GM12878 (cell line): Measurements from ENCODE around the gene MYO1E. TPM values are rescaled to one million over a fixed set of nuclear protein-coding genes. Genes with fewer than 3 reads are reported as not detected.

Experiments used
- ATAC-seq: fragments of 200-7000 bp; cut with Tn5 transposase; 3 replicates; pipeline ENCODE4 v1.9.1; 2020; ENCODE audit warnings: mild to moderate bottlenecking, moderate library complexity
- BruUV-seq: library from RNA; stranded (reverse); fragments of 400-500 nt; replicated peaks from 2 replicates; lab custom pipeline; 2021; lab: Mats Ljungman, UMichigan
- CTCF ChIA-PET: fragments of 300-600 bp; sonication (Branson Sonifier 250); formaldehyde crosslinking; extraction: SDS; loops from one replicate; lab custom pipeline; 2021; ENCODE audit warnings: inconsistent platforms; lab: Yijun Ruan, JAX
- POLR2A ChIA-PET: fragments of 350-600 bp; formaldehyde crosslinking; extraction: SDS; loops from one replicate; lab custom pipeline; 2021; ENCODE audit warnings: inconsistent platforms; lab: Charles Lee
- RAD21 ChIA-PET: fragments of 300-600 bp; sonication (Branson Sonifier 250); formaldehyde crosslinking; loops from one replicate; lab custom pipeline; 2023; ENCODE audit warnings: antibody characterized with exemption; ENCODE audit not compliant: unreplicated experiment; lab: Charles Lee
- SMC1A ChIA-PET: fragments of 300-600 bp; sonication (Branson Sonifier 250); formaldehyde crosslinking; loops from one replicate; lab custom pipeline; 2023; ENCODE audit not compliant: unreplicated experiment, uncharacterized antibody; lab: Charles Lee
- DNase-seq: peaks from one replicate; pipeline ENCODE4 v3.0.0-alpha.2; 2011; ENCODE audit warnings: low read depth, low spot score
- FAIRE-seq: peaks from 3 replicates; lab custom pipeline; 2011; peaks lifted over from hg19 to GRCh38; lab: Jason Lieb, UNC
- H2AFZ ChIP-seq: 2 replicates; pipeline ENCODE4 v1.6.0; 2011; ENCODE audit warnings: low read depth, low read length, control low read depth; ENCODE audit not compliant: control insufficient read depth
- H3K27ac ChIP-seq: 2 replicates; pipeline ENCODE4 v1.5.1; 2011; ENCODE audit warnings: control low read depth; ENCODE audit not compliant: control insufficient read depth, insufficient read depth
- H3K27me3 ChIP-seq, 2 experiments: replicated peaks in 1 of 2; 2 replicates each; pipeline versions ENCODE4 v1.6.0 to v1.6.1; 2011; ENCODE audit warnings: low read length in 1 of 2; ENCODE audit not compliant: control insufficient read depth in 2 of 2, insufficient read depth in 2 of 2
- H3K36me3 ChIP-seq, 2 experiments: 2 replicates each; pipeline ENCODE4 v1.5.1; 2011; ENCODE audit warnings: low read length in 1 of 2; ENCODE audit not compliant: control insufficient read depth in 2 of 2, insufficient read depth in 2 of 2
- H3K4me1 ChIP-seq: 2 replicates; pipeline ENCODE4 v1.6.1; 2011; ENCODE audit warnings: mild to moderate bottlenecking, low read length, moderate library complexity, mixed read lengths; ENCODE audit not compliant: control insufficient read depth, insufficient read depth
- H3K4me2 ChIP-seq: 2 replicates; pipeline ENCODE4 v1.6.0; 2011; ENCODE audit warnings: control low read depth; ENCODE audit not compliant: control insufficient read depth, insufficient read depth
- H3K4me3 ChIP-seq: fragments of 200-600 bp; sonication (generic); 2 replicates; pipeline ENCODE4 v1.5.1; 2016
- H3K79me2 ChIP-seq: 2 replicates; pipeline ENCODE4 v1.6.0; 2011; ENCODE audit warnings: low read length; ENCODE audit not compliant: control insufficient read depth, insufficient read depth
- H3K9ac ChIP-seq: 2 replicates; pipeline ENCODE4 v1.8.0; 2011; ENCODE audit warnings: low read length, control low read depth, mixed read lengths; ENCODE audit not compliant: control insufficient read depth, insufficient read depth
- H3K9me3 ChIP-seq: replicated peaks from 3 replicates; pipeline ENCODE4 v1.5.1; 2011; ENCODE audit warnings: mild to moderate bottlenecking, low read length; ENCODE audit not compliant: control insufficient read depth, insufficient read depth
- H4K20me1 ChIP-seq: 2 replicates; pipeline ENCODE4 v1.6.0; 2011; ENCODE audit not compliant: control insufficient read depth, insufficient read depth
- WGBS: methylation state at CpG from one replicate; pipeline ENCODE4 v1.1.6; 2016; ENCODE audit warnings: low lambda C conversion rate; ENCODE audit not compliant: insufficient replicate concordance, insufficient coverage; ENCODE audit errors: missing lambda C conversion rate; 5-methylcytosine and 5-hydroxymethylcytosine counted together
- in situ Hi-C: fragments of 300-500 bp; cut with MboI; formaldehyde crosslinking; loops from 9 replicates; pipeline ENCODE4 v1.14.3; 2018; ENCODE audit warnings: mixed read lengths
- intact Hi-C: fragments of 100-400 bp; cut with micrococcal nuclease; formaldehyde crosslinking; loops from one replicate; pipeline ENCODE4 v1.14.2; 2022; ENCODE audit not compliant: unreplicated experiment
- polyA plus RNA-seq, 11 experiments: library from polyadenylated mRNA; depleted of rRNA in 4 of 11; unstranded in 6 of 11; stranded (reverse) in 5 of 11; fragments of >200 nt; fragmentation: Nextera tagmentation in 4 of 11; fragmentation: Illumina TruSeq in 1 of 11; extraction: Ambion mirVana in 4 of 11; extraction: Trizol in 1 of 11; gene quantifications; 1 replicate in 1 of 11; 2 replicates in 10 of 11; pipeline versions ENCODE4 v1.2.1 to v1.2.3, GENCODE V29; 2011 to 2016; ENCODE audit warnings: inconsistent platforms in 2 of 11, missing spikeins in 2 of 11, low read depth in 1 of 11
- total RNA-seq, 4 experiments: library from RNA; depleted of rRNA in 3 of 4; stranded (reverse); fragments of >200 nt in 3 of 4; fragmentation: Illumina TruSeq in 1 of 4; extraction: Trizol in 1 of 4; gene quantifications; 2 replicates each; pipeline versions ENCODE4 v1.2.1 to v1.2.3, GENCODE V29; 2013 to 2021
- TF ChIP-seq, protein P1 (sequence below): fragments of 450-650 bp; IDR thresholded peaks from 2 replicates; pipeline ENCODE4 v1.6.1; 2017; ENCODE audit warnings: mild to moderate bottlenecking, moderate library complexity
- TF ChIP-seq, protein P2 (sequence below): fragments of 450-650 bp; IDR thresholded peaks from 2 replicates; pipeline ENCODE4 v1.6.1; 2018; ENCODE audit warnings: borderline replicate concordance, mild to moderate bottlenecking; ENCODE audit not compliant: partially characterized antibody

MYO1E gene
- total and polyA plus RNA-seq, 10 of the 15 experiments (the other 5 are each of a cell fraction or from before 2014, with no cell fraction given): 10.3 to 266 (median 64.9) TPM

DNA sequence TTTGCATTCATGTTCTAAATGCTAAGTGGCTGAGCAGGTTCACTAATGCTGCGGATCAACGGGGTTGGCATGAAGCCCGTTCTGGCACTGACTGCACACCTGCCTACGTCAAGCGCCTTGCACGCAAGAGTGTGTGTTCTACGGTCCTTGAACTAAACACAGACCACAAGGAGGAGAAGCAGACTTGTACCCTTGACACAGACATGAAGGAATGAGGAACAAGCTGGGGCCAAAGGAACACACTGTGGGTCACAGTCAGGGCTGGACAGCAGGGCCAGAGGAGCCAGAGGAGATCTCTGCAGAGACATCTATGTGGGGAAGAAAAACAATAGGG lies 214.0 kb downstream of the MYO1E start:
- DNase-seq: no peak
- intact Hi-C loops: no loop called here
- in situ Hi-C loops: no loop called here
- no peaks in the 10 kb centered on the region for H4K20me1 ChIP-seq
- BruUV-seq: no TSS peak
- 91% methylated on average over 7 of the region's 7 CpGs for WGBS
- TF ChIP-seq, protein P1, sequence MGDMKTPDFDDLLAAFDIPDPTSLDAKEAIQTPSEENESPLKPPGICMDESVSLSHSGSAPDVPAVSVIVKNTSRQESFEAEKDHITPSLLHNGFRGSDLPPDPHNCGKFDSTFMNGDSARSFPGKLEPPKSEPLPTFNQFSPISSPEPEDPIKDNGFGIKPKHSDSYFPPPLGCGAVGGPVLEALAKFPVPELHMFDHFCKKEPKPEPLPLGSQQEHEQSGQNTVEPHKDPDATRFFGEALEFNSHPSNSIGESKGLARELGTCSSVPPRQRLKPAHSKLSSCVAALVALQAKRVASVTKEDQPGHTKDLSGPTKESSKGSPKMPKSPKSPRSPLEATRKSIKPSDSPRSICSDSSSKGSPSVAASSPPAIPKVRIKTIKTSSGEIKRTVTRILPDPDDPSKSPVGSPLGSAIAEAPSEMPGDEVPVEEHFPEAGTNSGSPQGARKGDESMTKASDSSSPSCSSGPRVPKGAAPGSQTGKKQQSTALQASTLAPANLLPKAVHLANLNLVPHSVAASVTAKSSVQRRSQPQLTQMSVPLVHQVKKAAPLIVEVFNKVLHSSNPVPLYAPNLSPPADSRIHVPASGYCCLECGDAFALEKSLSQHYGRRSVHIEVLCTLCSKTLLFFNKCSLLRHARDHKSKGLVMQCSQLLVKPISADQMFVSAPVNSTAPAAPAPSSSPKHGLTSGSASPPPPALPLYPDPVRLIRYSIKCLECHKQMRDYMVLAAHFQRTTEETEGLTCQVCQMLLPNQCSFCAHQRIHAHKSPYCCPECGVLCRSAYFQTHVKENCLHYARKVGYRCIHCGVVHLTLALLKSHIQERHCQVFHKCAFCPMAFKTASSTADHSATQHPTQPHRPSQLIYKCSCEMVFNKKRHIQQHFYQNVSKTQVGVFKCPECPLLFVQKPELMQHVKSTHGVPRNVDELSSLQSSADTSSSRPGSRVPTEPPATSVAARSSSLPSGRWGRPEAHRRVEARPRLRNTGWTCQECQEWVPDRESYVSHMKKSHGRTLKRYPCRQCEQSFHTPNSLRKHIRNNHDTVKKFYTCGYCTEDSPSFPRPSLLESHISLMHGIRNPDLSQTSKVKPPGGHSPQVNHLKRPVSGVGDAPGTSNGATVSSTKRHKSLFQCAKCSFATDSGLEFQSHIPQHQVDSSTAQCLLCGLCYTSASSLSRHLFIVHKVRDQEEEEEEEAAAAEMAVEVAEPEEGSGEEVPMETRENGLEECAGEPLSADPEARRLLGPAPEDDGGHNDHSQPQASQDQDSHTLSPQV: no peak
- TF ChIP-seq, protein P2, sequence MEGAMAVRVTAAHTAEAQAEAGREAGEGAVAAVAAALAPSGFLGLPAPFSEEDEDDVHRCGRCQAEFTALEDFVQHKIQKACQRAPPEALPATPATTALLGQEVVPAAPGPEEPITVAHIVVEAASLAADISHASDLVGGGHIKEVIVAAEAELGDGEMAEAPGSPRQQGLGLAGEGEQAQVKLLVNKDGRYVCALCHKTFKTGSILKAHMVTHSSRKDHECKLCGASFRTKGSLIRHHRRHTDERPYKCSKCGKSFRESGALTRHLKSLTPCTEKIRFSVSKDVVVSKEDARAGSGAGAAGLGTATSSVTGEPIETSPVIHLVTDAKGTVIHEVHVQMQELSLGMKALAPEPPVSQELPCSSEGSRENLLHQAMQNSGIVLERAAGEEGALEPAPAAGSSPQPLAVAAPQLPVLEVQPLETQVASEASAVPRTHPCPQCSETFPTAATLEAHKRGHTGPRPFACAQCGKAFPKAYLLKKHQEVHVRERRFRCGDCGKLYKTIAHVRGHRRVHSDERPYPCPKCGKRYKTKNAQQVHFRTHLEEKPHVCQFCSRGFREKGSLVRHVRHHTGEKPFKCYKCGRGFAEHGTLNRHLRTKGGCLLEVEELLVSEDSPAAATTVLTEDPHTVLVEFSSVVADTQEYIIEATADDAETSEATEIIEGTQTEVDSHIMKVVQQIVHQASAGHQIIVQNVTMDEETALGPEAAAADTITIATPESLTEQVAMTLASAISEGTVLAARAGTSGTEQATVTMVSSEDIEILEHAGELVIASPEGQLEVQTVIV: no peak
- TF ChIP-seq, all 136 proteins: peak for 0
- Histone ChIP-seq H3K27me3 (no peaks in the 10 kb centered on the region), H3K4me2 (no peak overlapping the region), H3K27ac (no peak overlapping the region), H3K36me3 (peaks cover 12 to 50% of the 10 kb centered on the region in 2 experiments), H2AFZ (no peak overlapping the region), H3K79me2 (no peaks in the 10 kb centered on the region), H3K4me3 (no peak overlapping the region), H3K9me3 (no peaks in the 10 kb centered on the region), H3K4me1 (no peaks in the 10 kb centered on the region), H3K9ac (no peak overlapping the region)
- ATAC-seq (no peak), FAIRE-seq (no peak)
- CTCF ChIA-PET: interaction anchor here (1.3 kb wide), 1 partner anchor 335 kb away, joined by 4 read pairs; no protein-coding TSS in a partner anchor
- POLR2A ChIA-PET: no interaction called here
- RAD21 ChIA-PET: interaction anchor here (0.9 kb wide), 1 partner anchor 370 kb away, joined by 3 read pairs; no protein-coding TSS in a partner anchor
- SMC1A ChIA-PET: no interaction called here
